NT2/D1 (cell line): ENCODE data around the gene PEX10.
A peak's percentile ranks its signal among the peaks of the same experiment; 100 is the strongest.

ENCODE experiments used
- DNase-seq: peaks from one replicate; pipeline ENCODE4 v3.0.0-alpha.2; 2011; ENCODE audit warnings: low read depth, low spot score
- H3K27me3 ChIP-seq: 2 replicates; pipeline ENCODE4 v1.6.0; 2011; ENCODE audit warnings: mild to moderate bottlenecking; ENCODE audit not compliant: insufficient read length, insufficient read depth
- H3K36me3 ChIP-seq: 2 replicates; pipeline ENCODE4 v1.6.1; 2011; ENCODE audit warnings: mild to moderate bottlenecking, low read length, mixed read lengths; ENCODE audit not compliant: insufficient read depth, insufficient read length
- H3K4me1 ChIP-seq: 2 replicates; pipeline ENCODE4 v1.5.1; 2011; ENCODE audit not compliant: insufficient read depth, insufficient read length
- H3K4me3 ChIP-seq: 2 replicates; pipeline ENCODE4 v1.5.1; 2011; ENCODE audit warnings: low read depth; ENCODE audit not compliant: insufficient read length
- H3K9ac ChIP-seq: 2 replicates; pipeline ENCODE4 v1.6.0; 2011; ENCODE audit warnings: low read depth; ENCODE audit not compliant: insufficient read length
- H3K9me3 ChIP-seq: 2 replicates; pipeline ENCODE4 v1.5.1; 2011; ENCODE audit warnings: mild to moderate bottlenecking, low read length; ENCODE audit not compliant: insufficient read depth
- SUZ12 ChIP-seq: IDR thresholded peaks from 2 replicates; pipeline ENCODE4 v1.6.1; 2011; ENCODE audit not compliant: insufficient read length, insufficient read depth; ENCODE audit errors: extremely low read depth
- YY1 ChIP-seq: IDR thresholded peaks from 2 replicates; pipeline ENCODE4 v1.6.1; 2011; ENCODE audit not compliant: insufficient read length, insufficient read depth
- ZNF274 ChIP-seq: IDR thresholded peaks from 2 replicates; pipeline ENCODE4 v1.6.1; 2011; ENCODE audit warnings: mild to moderate bottlenecking, low read depth, low read length

Gene PEX10

DNA sequence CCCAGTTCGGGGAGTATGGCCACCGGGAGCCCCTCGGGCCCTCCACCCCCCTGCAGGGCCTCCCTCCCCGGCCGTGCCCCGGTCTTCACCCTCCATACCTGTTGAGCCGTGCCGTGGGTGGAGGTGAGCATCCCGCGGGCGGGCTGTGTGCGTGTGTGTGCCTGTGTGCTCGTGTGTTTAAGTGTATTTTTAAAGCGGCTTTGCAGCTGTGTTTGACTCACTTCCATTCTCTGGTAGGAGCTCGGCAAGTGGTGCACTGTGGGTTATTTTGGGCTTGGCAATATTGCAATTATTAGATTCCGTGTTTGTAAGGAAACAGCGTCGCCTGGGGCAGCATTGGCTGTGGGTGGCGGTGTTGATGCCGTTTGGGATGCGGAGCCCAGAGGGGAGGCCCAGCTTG is 43.4 kb upstream of the PEX10 start:
- no peaks in the 10 kb centered on the region for H3K9me3 ChIP-seq
- no peaks in the 10 kb centered on the region for H3K27me3 ChIP-seq
- peaks cover 12% of the 10 kb centered on the region for H3K4me1 ChIP-seq
- no peak overlapping the region for H3K4me3 ChIP-seq
- no peaks in the 10 kb centered on the region for H3K36me3 ChIP-seq
- H3K9ac ChIP-seq = no peak overlapping the region
- no peak for DNase-seq
- TF ChIP-seq YY1 (no peak), ZNF274 (no peak), SUZ12 (no peak)

DNA sequence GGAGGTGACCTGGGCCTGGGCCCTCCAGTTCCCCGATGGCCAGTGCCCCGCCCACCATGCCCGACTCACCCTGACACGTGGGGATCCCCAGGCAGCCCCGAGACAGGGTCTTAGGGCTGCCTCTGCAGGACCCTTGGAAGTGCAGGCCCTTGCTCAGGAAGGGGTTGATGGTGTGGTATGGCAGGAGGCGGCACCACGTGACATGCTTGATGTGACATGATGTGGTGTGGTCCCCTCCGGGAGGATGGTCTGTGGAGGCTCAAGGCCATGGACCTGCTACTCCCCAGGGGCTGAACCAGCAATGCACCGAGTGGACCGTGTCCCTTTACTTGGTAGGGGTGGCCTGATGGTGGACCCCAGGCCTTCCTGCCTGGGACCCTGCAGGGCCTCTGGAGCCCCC is 41.9 kb upstream of the PEX10 start:
- H3K9ac ChIP-seq = no peak overlapping the region
- DNase-seq = no peak
- H3K36me3 ChIP-seq = no peaks in the 10 kb centered on the region
- H3K4me1 ChIP-seq = peaks cover 18% of the 10 kb centered on the region
- H3K4me3 ChIP-seq = no peak overlapping the region
- TF ChIP-seq SUZ12 = no peak
- no peak for TF ChIP-seq YY1
- no peak for TF ChIP-seq ZNF274
- H3K9me3 ChIP-seq = no peaks in the 10 kb centered on the region
- no peaks in the 10 kb centered on the region for H3K27me3 ChIP-seq

- Histone ChIP-seq H3K4me1 (peaks cover 23% of the 10 kb centered on the region), H3K9ac (no peak overlapping the region), H3K9me3 (no peaks in the 10 kb centered on the region)
Observed at GRCh38 chr1:2452932-2453315, 40.6 kb upstream of the PEX10 start.

DNA sequence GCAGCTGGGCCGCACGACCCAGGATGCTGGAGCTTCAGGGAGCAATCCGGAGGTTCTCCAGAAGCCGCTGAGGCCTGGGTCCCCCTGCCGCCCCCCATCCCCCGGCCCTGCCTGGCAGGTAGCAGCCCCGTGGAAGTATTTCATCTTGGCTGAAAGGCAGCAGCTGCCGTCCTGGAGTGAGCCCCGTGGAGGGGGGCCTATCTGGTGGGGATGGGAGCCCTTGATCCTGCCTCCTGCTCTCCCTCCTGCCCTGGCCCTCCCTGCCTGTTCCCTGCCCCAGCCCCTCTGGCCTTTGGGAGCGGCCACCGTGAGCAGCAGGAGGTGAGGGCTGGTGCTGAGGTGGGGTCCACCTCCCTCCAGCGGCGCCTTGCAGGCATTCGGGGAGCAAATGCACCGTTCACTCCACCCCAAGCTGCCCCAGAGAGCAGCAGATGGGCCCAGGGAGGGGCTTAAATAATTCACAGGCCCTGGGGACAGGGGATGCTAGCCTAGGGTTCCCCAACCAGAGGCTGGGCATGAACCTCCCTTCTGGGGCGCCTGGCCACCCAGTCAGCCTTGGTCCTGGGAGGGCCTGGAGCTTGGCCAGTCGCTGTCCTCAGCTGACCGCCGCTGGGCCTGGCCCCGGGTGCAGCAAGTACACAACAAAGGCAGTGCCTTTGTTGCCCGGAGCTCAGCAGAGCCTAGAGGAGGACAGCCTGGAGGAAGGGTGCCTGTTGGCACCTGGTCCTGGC is 40.0 kb upstream of the PEX10 start:
- Histone ChIP-seq H3K4me1 (peaks cover 28% of the 10 kb centered on the region), H3K9ac (peak overlapping the region; percentile 21), H3K9me3 (no peaks in the 10 kb centered on the region), H3K4me3 (no peak overlapping the region), H3K36me3 (no peaks in the 10 kb centered on the region), H3K27me3 (no peaks in the 10 kb centered on the region)
- no peak for TF ChIP-seq SUZ12
- TF ChIP-seq ZNF274 = no peak
- TF ChIP-seq YY1 = no peak
- DNase-seq = no peak

More at GRCh38 chr1:2452932-2453315, 40.6 kb upstream of the PEX10 start:
- TF ChIP-seq ZNF274 (no peak), YY1 (no peak), SUZ12 (no peak)
- Histone ChIP-seq H3K27me3 (no peaks in the 10 kb centered on the region), H3K36me3 (no peaks in the 10 kb centered on the region), H3K4me3 (no peak overlapping the region)
- DNase-seq = no peak

- no peak for TF ChIP-seq SUZ12
- no peak for TF ChIP-seq YY1
- TF ChIP-seq ZNF274 = no peak
- Histone ChIP-seq H3K27me3 (no peaks in the 10 kb centered on the region), H3K4me1 (peaks cover 31% of the 10 kb centered on the region), H3K4me3 (no peak overlapping the region), H3K9ac (peak overlapping the region; percentile 21), H3K36me3 (no peaks in the 10 kb centered on the region), H3K9me3 (no peaks in the 10 kb centered on the region)
- no peak for DNase-seq
Observed at GRCh38 chr1:2451741-2452140, 39.4 kb upstream of the PEX10 start.

- no peaks in the 10 kb centered on the region for H3K9me3 ChIP-seq
- peaks cover 13% of the 10 kb centered on the region for H3K27me3 ChIP-seq
- no peak overlapping the region for H3K9ac ChIP-seq
- no peak for DNase-seq
- H3K4me3 ChIP-seq = no peak overlapping the region
- no peaks in the 10 kb centered on the region for H3K36me3 ChIP-seq
- H3K4me1 ChIP-seq = peaks cover 35% of the 10 kb centered on the region
- TF ChIP-seq ZNF274 (no peak), YY1 (no peak), SUZ12 (no peak)
Observed at GRCh38 chr1:2449636-2450454, 37.5 kb upstream of the PEX10 start.

GRCh38 chr1:2448098-2448445 is 35.7 kb upstream of the PEX10 start:
- no peak for TF ChIP-seq YY1
- TF ChIP-seq ZNF274 = no peak
- no peak for TF ChIP-seq SUZ12
- no peaks in the 10 kb centered on the region for H3K36me3 ChIP-seq
- H3K4me3 ChIP-seq = no peak overlapping the region
- H3K27me3 ChIP-seq = peaks cover 30% of the 10 kb centered on the region
- no peak overlapping the region for H3K9ac ChIP-seq
- no peaks in the 10 kb centered on the region for H3K9me3 ChIP-seq
- H3K4me1 ChIP-seq = peaks cover 35% of the 10 kb centered on the region
- DNase-seq = no peak
